Upper lobe of left lung (tissue), 4 donors: ENCODE data around the gene OR14A2.

Experiments
- POLR2AphosphoS5 ChIP-seq, 2 donors: sonication (generic); formaldehyde crosslinking; IDR thresholded peaks; one replicate each; pipeline ENCODE4 v1.5.1; 2017; ENCODE audit warnings: antibody characterized with exemption in 2 of 2
- TF ChIP-seq, protein P1 (sequence below), 6 experiments: fragments of 450-650 bp in 4 of 6; fragments of 200-600 bp in 2 of 6; sonication (generic) in 2 of 6; IDR thresholded peaks; one replicate each; pipeline ENCODE4 v1.5.1; 2016 to 2019; ENCODE audit warnings: antibody characterized with exemption in 6 of 6

DNA sequence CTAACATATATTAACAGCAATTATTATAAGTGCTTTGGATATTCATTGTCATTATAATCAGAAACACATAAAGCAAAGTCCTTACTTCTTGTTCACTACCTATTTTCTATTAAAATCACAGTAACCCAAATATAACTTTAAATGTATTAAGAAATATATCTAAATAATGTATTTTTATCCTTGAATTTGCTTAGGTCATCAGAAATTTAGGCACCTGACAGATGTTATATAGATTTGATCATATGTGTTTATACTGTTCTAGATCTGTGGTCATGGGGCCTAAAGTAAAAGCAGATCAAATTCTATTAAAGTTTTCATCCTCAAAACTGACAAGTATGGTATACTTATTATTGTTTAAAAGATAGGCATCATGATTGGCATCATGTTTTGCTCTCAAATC lies 21.7 kb upstream of the OR14A2 start:
- TF ChIP-seq, protein P1, sequence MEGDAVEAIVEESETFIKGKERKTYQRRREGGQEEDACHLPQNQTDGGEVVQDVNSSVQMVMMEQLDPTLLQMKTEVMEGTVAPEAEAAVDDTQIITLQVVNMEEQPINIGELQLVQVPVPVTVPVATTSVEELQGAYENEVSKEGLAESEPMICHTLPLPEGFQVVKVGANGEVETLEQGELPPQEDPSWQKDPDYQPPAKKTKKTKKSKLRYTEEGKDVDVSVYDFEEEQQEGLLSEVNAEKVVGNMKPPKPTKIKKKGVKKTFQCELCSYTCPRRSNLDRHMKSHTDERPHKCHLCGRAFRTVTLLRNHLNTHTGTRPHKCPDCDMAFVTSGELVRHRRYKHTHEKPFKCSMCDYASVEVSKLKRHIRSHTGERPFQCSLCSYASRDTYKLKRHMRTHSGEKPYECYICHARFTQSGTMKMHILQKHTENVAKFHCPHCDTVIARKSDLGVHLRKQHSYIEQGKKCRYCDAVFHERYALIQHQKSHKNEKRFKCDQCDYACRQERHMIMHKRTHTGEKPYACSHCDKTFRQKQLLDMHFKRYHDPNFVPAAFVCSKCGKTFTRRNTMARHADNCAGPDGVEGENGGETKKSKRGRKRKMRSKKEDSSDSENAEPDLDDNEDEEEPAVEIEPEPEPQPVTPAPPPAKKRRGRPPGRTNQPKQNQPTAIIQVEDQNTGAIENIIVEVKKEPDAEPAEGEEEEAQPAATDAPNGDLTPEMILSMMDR (IDR thresholded peaks at IDR 0.05), result no peak
- TF ChIP-seq POLR2AphosphoS5 (IDR thresholded peaks at IDR 0.05), result no peak
